ENCODE measurements around the gene PIP. TPM values are rescaled to one million over a fixed set of nuclear protein-coding genes. Genes with fewer than 3 reads are reported as not detected.

The PIP gene
- total RNA-seq, 1 experiment from 2014 or later, result not detected

Other genes starting within 250 kb of the PIP start
- gene TRPV6, start 246.3 kb upstream of the PIP start, total RNA-seq (2014; rRNA removed; shearing (Covaris generic)), result under 0.01 TPM in 1 of 2 replicates, not detected in the other
- not detected in 2 replicates for gene TRPV5, start 198.3 kb upstream of the PIP start, total RNA-seq (2014; rRNA removed; shearing (Covaris generic))
- not detected in 2 replicates for gene LLCFC1, start 192.6 kb upstream of the PIP start, total RNA-seq (2014; rRNA removed; shearing (Covaris generic))
- gene KEL, start 169.7 kb upstream of the PIP start, total RNA-seq (2014; rRNA removed; shearing (Covaris generic)), result 1.1 and 5.1 TPM in 2 replicates
- not detected in 2 replicates for gene OR9A2, start 104.9 kb upstream of the PIP start, total RNA-seq (2014; rRNA removed; shearing (Covaris generic))
- not detected in 2 replicates for gene OR6V1, start 79.7 kb upstream of the PIP start, total RNA-seq (2014; rRNA removed; shearing (Covaris generic))
- not detected in 2 replicates for gene TAS2R39, start 51.3 kb downstream of the PIP start, total RNA-seq (2014; rRNA removed; shearing (Covaris generic))
- not detected in 2 replicates for gene TAS2R40, start 90.0 kb downstream of the PIP start, total RNA-seq (2014; rRNA removed; shearing (Covaris generic))
- gene GSTK1, start 131.4 kb downstream of the PIP start, total RNA-seq (2014; rRNA removed; shearing (Covaris generic)), result 124 and 131 TPM in 2 replicates
- not detected in 2 replicates for gene TMEM139, start 152.9 kb downstream of the PIP start, total RNA-seq (2014; rRNA removed; shearing (Covaris generic))
- 18.2 and 20.5 TPM in 2 replicates for gene CASP2, start 156.3 kb downstream of the PIP start, total RNA-seq (2014; rRNA removed; shearing (Covaris generic))
- not detected in 2 replicates for gene CLCN1, start 184.0 kb downstream of the PIP start, total RNA-seq (2014; rRNA removed; shearing (Covaris generic))
- gene FAM131B, start 230.6 kb downstream of the PIP start, total RNA-seq (2014; rRNA removed; shearing (Covaris generic)), result 0.16 and 0.41 TPM in 2 replicates
- gene ZYX, start 249.3 kb downstream of the PIP start, total RNA-seq (2014; rRNA removed; shearing (Covaris generic)), result 68.7 and 86.5 TPM in 2 replicates

Data from SJSA1 (cell line).